GM18526 (cell line): ENCODE data around the gene SH2D3C.

Experiments
- POLR2A ChIP-seq: IDR thresholded peaks from 3 replicates; pipeline ENCODE4 v1.6.1; 2011; ENCODE audit not compliant: insufficient read length; ENCODE audit errors: extremely low read depth

The SH2D3C gene

DNA sequence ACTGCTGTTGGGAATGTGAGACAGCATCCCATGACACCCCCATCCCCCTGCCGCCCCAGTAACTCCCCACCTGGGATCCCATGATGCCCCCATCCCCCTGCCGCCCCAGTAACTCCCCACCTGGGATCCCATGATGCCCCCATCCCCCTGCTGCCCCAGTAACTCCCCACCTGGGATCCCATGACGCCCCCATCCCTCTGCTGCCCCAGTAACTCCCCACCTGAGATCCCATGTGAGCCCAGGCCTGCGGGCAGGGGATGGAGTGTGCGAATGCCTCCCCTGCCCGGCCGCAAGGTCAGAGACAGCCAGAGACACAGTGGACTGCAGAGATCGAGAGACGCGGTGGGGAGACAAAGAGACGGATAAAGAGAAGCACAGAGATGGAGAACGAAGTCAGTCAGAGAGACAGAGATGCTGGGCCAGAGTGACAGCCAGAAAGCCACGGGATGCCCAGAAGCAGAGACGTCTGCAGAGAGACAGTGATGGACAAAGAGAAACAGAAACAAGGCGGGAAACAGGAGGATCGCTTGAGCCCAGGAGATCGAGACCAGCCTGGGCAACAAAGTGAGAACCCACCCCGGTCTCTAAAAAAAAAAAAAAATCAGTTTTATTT, 992 bp downstream of the SH2D3C start:
- no peak for TF ChIP-seq POLR2A

DNA sequence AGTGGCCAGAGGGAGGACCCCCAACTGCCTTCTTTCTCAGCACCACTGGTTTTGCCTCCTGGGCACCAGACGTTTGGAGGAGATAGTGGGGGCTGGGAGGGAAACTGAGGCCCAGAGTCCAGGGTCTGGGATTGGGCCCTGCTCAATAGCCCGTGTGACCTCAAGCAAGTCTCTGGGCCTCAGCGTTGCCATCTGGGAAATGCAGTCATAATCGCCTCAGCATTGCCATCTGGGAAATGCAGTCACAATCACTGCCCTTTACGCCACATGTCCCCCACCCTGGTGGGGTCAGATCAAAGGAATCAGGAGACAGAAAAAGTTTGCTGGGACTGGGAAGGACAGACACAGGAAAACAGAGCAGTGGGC, 1.6 kb downstream of the SH2D3C start:
- no peak for TF ChIP-seq POLR2A

DNA sequence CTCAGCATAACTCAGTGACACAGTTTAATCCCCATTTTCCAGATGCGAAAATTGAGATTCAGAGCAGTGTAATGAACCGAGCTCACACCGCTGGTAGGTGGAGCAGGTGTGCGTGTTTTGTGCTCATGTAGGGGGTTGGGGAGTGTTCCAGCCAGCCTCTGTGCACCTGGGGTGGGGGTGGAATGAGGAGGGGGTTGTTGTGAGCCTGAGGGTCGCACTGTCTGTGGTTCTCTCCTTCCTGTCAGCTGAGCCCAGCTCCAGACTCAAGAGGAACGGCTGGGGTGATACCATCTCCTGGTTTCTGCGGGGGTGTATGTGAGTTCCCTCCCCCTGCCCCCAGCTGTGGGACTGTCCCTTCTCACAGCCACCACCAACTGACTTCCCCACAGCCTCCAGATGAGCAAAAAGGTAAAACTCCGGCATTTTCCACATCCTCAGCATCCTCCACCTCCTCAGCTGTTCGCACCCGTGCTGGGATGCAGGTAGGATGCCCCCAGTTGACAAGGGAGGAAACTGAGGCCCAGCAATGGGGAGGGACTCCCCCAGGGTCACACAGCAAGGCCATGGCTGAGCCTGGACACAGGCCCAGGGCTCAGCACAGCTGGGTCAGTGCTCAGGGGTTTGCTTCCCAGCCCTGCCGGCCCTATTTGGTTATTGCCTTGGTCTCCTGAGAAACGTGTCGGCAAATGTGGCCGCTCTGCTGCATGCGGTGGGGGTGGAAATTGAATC, 2.1 kb downstream of the SH2D3C start:
- no peak for TF ChIP-seq POLR2A

DNA sequence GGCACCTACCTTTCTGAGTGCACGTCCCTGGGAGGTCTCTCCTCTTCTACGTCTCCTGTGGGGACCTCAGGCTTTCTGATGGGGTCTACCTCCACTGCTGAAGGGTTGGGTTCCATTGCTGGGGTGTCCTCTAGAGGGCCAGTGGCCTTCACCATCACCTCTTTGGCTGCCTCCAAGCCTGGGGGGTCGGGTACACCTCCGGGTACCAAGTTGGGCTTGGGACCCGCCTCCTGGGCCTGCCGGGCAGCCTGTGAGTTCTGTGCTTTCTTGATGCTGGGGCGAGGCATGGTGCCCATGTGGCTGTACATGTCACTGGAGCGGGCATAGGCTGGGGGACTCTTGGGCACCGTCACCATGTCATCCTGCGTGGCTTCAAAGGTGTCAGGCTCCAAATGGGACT, 4.5 kb downstream of the SH2D3C start:
- TF ChIP-seq POLR2A, result no peak

DNA sequence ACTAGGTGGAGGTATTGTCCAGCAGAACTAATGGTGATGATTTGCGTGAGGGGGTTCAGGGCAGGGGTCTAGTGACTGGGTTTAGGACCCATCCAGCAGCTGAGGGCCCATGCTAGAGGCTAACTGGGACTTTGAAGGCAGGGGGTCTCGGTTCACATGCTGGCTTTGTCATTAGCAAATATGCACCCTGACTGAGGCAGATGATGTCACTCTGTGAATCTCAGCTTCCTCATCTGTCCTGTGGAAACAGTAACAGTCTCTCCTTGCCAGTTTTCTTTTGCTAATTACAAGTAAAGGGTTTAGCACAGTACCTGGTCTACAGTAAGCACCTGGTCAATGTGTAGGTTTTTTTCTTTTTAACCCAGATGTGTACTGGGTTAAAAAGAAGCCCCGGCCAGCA, 5.2 kb downstream of the SH2D3C start:
- no peak for TF ChIP-seq POLR2A

DNA sequence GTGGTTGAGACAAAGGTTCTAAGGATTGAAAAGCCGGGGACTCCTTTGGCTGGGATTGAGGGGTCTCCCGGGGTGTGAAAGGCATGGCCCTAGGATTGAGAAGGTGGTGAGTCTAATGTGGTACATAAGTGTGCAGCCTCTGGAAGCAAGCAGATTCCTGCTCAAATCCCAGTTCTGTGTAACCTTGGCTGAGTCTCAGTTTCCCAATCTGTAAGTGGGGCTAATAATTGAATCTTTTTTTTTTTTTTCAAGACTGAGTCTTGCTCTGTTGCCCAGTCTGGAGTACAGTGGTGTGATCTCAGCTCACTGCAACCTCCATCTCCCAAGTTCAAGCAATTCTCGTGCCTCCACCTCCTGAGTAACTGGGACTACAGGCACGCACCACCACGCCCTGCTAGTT, 5.9 kb downstream of the SH2D3C start:
- TF ChIP-seq POLR2A, result no peak

DNA sequence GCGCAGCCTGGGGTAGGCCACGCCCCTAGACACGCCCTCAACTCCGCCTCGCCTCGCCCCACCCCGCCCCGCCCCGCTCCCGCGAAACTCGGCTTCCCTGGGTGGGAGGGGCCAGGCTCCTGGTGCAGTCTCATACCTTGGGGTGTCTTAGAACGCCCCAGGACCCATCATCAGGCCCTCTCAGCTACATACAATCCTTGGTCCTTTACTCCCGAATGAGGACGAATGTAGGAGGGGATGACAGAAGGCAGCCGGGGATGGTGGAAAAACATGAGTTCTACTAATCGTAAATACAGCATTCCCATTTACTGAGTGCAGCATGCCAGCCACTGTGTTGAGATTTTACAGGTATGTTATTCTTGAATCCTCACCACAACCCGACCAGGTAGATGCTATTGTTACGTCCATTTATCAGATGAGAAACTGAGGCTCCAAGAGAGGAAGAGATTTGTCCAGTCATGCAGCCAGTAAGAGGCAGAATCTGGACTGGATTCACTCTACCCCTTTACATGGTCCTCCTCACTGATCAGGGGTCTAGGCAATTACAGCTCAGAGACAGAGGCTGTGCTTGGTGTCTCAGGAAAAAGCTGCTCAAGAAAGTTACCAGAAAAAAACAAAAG, 6.8 kb downstream of the SH2D3C start:
- TF ChIP-seq POLR2A, result no peak

DNA sequence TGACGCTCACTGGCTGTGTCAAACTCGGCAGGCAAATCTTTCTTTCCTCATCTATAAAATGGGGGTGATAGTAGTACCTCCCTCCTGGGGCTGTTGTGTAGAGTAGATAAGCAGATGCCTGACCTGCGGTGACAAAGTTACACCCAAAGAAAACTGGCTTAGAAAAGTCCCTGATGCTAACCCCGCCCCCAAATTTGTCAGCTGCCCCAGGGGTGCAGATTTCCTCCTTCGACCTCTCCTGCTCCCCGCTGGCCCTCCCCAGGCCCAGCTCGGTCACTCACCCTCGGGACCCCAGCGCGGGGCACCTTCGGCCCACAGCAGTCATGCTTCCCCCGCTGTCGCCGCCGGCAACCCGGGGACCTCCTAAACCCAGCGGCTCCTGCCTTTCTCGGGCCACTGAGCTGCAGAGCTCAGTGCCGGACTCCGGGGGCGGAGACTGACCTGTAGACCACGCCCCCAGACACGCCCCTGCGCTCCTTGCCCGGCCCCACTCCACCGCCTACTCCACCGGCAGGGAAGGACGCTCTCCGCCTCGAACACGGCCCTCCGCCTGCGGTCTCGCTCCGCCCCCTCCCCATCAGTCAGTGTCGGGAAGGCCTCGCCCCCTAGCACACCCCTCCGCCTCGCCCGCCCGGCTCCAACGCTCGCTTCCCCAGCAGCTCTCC, 7.4 kb downstream of the SH2D3C start:
- no peak for TF ChIP-seq POLR2A

DNA sequence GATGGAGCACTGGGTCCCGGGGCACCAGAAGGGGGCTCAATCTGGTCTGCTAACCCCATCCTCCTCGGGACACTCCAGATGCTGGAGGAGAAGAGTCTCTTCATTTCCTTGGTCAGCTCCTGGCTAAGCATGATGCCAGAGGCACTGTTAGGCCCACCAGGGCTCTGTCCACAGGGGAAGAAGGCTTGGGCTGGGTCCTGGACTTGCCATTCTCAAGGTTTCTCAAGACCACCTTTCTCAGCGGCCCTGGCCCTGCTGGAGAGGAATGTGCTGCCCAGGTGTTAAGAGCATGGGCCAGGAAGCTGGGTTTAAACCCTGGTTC, 7.9 kb downstream of the SH2D3C start:
- no peak for TF ChIP-seq POLR2A

DNA sequence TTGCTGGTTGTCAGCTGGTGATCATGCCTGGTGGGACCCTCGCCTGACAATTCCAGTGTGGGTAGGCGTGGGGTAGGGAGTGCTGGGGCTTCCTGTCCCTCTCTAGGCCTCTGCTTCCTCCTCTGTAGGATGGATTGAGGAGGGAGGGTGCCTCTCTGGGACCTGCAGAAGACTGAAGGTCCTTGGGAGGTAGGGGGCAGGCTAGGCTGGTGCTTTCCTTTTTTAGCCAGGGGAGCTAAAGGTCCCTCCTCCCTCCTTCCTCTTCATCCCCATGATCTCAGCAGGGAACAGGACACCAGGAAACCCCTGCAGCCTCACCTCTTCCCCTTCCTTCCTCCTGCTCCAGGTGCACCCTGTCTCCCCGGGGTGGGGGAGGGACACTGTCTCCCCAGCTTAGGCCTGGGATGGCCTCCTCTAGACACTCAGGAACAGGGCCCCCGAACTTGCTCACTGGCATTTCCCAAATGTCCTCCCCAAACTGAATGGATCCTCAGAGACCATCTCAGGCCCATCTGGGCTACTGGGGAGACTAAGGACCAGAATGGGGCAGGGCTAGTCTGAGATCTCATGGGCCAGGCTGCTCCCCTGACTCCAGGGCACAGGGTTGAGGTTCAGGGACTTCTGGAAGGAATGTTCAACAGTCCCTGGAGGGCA, 8.4 kb downstream of the SH2D3C start:
- no peak for TF ChIP-seq POLR2A

DNA sequence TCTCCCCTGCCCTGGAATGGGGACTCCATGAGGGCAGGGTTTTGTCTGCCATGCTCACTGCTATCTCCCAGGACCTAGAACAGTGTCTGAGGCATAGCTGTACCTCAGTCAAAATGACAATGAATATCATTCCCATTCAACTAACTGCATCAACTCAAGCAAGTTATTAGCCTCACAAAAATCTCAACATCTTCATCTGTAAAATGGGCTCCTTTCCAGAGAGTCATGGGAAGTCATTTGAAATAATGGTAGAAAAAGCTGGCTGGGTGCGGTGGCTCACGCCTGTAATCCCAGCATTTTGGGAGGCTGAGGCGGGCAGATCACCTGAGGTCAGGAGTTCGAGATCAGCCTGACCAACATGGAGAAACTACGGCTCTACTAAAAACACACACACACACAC, 9.4 kb downstream of the SH2D3C start:
- no peak for TF ChIP-seq POLR2A

DNA sequence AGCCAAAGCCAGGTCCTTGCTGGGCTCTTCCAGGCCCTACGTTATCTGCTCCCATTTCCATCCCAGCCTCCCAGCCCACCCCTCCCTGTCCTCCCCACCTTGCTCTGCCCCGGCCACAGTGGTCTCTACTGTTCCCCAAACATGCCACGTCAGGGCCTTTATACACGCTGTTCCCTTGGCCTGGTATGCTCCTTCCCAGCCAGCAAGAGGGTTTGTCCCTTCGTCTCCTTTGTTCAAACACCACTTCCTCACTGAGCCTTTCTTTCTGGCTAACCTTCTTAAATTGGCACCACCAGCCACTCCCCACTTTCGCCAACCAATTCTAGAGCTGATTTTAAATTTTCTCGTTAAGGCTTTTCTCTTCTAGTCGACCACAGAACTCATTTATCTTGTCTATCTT, 9.8 kb downstream of the SH2D3C start:
- no peak for TF ChIP-seq POLR2A

DNA sequence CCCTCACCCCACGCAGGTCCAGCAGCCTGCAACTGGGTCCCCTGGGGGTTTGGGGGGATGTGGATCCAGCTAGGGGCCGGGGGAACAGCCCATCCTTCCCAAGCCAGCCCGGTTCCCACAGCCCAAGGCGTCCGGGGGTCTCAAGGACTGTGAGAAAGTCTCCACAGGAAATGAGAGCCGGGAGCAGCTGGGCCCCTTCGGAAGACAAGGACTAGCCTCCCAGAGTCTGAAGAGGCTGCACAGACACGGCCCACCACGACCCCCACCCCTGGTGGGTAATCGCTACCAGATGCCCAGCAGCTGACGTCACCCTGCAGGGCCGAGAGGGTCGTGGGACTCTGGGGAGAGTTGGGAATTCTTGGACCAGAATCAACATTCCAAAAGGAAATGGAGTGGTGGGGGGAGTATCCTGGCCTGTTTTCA, 10.5 kb downstream of the SH2D3C start:
- TF ChIP-seq POLR2A, result no peak

DNA sequence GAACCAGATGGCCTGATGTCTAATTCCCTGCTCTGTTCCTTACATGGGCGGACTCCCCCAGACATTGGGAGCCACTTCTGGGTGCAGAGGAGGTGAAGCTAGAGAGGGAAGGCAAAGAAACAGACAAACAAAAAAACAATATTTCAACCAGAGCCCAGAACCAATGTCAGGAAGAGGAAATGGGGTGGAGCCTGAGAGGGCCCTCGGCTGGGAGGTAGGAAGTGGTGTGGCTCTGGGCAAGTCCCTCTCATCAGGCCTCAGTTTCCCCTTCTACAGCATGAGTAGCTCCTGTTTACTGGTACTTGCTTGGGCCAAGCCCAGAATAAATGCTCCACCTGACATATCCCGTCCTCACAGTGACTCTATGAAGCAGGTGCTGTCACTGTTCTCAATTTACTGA, 11.1 kb downstream of the SH2D3C start:
- no peak for TF ChIP-seq POLR2A

DNA sequence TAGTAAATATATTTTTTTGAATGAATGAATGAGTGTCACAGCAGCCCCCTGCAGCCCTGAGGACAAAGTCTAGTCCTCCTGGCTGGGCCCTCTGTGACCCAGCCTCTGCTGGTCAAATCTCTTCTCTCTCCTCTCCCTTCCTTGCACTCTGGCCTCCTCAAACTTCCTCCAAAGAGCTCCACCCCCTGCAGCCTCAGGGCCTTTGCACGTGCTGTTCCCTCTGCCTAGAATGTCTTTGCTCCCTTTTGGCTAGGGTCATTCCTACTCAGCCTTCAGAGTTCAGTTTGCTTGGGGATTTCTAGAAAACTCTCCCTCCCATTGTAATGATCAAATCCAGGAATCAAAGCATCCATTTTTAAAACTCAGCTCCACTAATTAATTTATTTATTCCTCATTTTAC, 13.0 kb downstream of the SH2D3C start:
- TF ChIP-seq POLR2A, result no peak

DNA sequence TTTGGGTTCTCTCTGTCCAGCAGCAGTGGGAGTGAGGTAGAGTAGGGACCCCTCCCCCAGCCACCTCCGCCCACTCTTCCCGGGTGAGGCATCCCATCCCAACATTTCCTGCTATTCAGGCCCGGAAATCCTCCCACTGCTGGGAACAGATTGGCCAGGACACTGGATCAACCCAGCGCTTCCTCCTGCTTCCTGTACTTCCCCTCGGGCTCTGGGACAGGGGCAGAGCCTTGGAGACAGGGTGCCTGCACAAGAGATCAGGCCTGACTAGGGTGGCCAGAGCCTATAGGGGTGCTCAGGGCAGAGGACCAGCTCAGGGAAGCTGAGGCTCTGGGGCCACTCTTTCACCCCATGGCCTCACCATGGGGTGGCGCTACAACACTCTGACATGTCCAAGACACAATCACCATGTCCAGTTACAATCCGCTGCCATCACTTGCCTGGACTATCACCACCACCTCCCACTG, 14.5 kb downstream of the SH2D3C start:
- TF ChIP-seq POLR2A, result no peak
